Measurements from ENCODE around the gene PTPN20.

DNA sequence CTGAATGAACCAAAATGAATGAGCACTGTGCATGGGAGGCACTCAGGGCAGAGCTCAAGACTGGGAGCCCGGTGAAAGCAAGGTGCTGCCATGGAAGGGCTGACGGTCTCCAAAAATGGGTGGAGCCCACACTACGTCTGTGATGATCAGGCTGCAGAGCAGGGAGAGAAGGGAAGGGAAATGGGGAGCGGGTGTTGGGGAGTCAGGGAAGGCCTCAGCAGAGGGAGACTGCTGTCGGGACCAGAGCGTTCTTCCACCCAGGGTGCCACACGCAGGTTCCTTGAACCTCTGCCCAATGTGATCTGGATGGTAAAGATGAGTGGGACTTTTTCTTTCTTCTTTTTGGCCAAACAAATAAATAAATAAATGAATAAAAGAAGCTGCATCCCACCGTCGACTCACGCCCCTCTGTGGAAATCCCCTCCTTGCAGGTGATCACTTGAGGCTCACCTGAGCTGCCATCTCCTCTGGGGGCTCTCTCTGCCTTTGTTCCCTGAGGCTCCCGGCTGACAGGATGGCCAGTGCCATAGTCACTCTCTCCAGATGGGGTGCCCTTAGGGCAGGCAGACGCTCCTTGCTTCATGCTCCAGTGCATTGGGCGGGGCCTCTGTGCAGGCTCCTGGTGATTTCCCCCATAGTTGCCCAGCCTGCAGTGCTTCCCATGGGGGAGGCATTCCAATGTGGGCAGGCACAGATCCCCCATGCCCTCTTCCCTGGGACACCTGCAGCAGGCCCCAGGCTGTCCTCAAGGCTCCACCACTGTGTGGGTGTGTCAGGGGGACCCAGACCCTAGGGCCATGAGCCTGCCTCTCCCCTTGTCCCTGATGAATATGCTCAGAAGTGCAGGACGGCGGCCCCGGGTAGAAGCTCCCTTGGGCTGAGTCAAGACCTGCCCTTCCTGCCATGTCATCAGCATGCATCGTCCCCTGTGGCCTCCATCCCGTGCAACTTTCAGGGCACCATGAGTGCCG is 131.8 kb downstream of the PTPN20 start:
- TF ChIP-seq, protein P1, sequence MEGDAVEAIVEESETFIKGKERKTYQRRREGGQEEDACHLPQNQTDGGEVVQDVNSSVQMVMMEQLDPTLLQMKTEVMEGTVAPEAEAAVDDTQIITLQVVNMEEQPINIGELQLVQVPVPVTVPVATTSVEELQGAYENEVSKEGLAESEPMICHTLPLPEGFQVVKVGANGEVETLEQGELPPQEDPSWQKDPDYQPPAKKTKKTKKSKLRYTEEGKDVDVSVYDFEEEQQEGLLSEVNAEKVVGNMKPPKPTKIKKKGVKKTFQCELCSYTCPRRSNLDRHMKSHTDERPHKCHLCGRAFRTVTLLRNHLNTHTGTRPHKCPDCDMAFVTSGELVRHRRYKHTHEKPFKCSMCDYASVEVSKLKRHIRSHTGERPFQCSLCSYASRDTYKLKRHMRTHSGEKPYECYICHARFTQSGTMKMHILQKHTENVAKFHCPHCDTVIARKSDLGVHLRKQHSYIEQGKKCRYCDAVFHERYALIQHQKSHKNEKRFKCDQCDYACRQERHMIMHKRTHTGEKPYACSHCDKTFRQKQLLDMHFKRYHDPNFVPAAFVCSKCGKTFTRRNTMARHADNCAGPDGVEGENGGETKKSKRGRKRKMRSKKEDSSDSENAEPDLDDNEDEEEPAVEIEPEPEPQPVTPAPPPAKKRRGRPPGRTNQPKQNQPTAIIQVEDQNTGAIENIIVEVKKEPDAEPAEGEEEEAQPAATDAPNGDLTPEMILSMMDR (IDR thresholded peaks at IDR 0.05), result no peak
- TF ChIP-seq POLR2A (IDR thresholded peaks at IDR 0.05), result no peak
